ENCODE data around the gene SLC35A5.
"Not testable (repeated sequence)": the region's sequence is repeated elsewhere in the genome, so short reads cannot be mapped to it uniquely, and the experiment has no call there.

Gene SLC35A5

GRCh38 chr3:112561734-112562529 is at the start of gene SLC35A5, which contains the start of gene ATG3:
Gene SLC35A5 (plus strand): TSS chr3:112562045. CDS start chr3:112563404, 1,359 bp downstream.
Gene ATG3 (minus strand): TSS chr3:112561962. CDS start chr3:112561528, 434 bp downstream.
- DNase-seq = peak; percentile 91 to 100 (median 97)

GRCh38 chr3:112512320-112512719 is 49.5 kb upstream of the SLC35A5 start:
- DNase-seq = no peak

GRCh38 chr3:112514527-112515128 is 47.2 kb upstream of the SLC35A5 start:
- DNase-seq = no peak

- DNase-seq = not testable (repeated sequence)
Measured at GRCh38 chr3:112518970-112519369, 42.9 kb upstream of the SLC35A5 start.

GRCh38 chr3:112519424-112520001 is 42.3 kb upstream of the SLC35A5 start:
- DNase-seq = peak in 16 of 56 donors; percentile 0 to 89 (median 12)

- DNase-seq = not testable (repeated sequence)
Measured at GRCh38 chr3:112524127-112524526, 37.7 kb upstream of the SLC35A5 start.

GRCh38 chr3:112530573-112530972 is 31.3 kb upstream of the SLC35A5 start:
- DNase-seq = no peak

- no peak for DNase-seq
Measured at GRCh38 chr3:112531358-112531781, 30.5 kb upstream of the SLC35A5 start.

GRCh38 chr3:112539825-112540650 is 21.8 kb upstream of the SLC35A5 start:
- DNase-seq = no peak

- no peak for DNase-seq
Measured at GRCh38 chr3:112546216-112546759, 15.6 kb upstream of the SLC35A5 start.

- no peak for DNase-seq
Measured at GRCh38 chr3:112550859-112551258, 11.0 kb upstream of the SLC35A5 start.

- DNase-seq = no peak
Measured at GRCh38 chr3:112555535-112556170, 6.2 kb upstream of the SLC35A5 start.

GRCh38 chr3:112557976-112558375 is 3.9 kb upstream of the SLC35A5 start:
- no peak for DNase-seq

GRCh38 chr3:112560307-112560706 is 1.5 kb upstream of the SLC35A5 start:
- no peak for DNase-seq

- peak in 40 of 56 donors; percentile 14 to 79 (median 50) for DNase-seq
Measured at GRCh38 chr3:112560721-112561483, 943 bp upstream of the SLC35A5 start.

GRCh38 chr3:112561484-112561733 is 436 bp upstream of the SLC35A5 start:
- peak in 17 of 56 donors; percentile 38 to 84 (median 77) for DNase-seq

GRCh38 chr3:112564247-112564939 is 2.5 kb downstream of the SLC35A5 start:
- DNase-seq = not testable (repeated sequence)

GRCh38 chr3:112564940-112565305 is 3.1 kb downstream of the SLC35A5 start:
- DNase-seq = no peak

- DNase-seq = no peak
Measured at GRCh38 chr3:112568642-112569041, 6.8 kb downstream of the SLC35A5 start.

Measured in amygdala (tissue), 56 donors.